NCI-H128 (cell line): ENCODE measurements around the gene S100A9.

Source experiments
- DNase-seq: peaks from one replicate; lab custom pipeline; 2025; ENCODE audit not compliant: unreplicated experiment; lab: John Stamatoyannopoulos, UW

Gene S100A9

DNA sequence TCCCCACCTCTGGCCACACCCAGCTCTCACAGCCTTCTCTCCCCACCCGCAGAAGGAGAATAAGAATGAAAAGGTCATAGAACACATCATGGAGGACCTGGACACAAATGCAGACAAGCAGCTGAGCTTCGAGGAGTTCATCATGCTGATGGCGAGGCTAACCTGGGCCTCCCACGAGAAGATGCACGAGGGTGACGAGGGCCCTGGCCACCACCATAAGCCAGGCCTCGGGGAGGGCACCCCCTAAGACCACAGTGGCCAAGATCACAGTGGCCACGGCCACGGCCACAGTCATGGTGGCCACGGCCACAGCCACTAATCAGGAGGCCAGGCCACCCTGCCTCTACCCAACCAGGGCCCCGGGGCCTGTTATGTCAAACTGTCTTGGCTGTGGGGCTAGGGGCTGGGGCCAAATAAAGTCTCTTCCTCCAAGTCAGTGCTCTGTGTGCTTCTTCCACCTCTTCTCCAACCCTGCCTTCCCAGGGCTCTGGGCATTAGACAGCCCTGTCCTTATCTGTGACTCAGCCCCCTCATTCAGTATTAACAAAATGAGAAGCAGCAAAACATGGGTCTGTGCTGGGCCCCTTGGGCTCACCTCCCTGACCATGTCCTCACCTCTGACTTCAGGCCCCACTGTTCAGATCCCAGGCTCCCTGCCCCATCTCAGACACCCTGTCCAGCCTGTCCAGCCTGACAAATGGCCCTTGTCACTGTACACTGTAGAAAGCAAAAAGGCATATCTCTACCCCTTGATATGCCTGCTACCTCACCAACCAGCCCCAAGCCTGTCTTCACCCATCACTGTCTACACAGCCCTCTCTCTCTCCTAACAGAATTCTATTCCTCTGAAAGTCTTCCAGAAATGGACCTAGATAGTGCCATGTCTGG, 3.2 kb downstream of the S100A9 start:
- DNase-seq, result no peak

DNA sequence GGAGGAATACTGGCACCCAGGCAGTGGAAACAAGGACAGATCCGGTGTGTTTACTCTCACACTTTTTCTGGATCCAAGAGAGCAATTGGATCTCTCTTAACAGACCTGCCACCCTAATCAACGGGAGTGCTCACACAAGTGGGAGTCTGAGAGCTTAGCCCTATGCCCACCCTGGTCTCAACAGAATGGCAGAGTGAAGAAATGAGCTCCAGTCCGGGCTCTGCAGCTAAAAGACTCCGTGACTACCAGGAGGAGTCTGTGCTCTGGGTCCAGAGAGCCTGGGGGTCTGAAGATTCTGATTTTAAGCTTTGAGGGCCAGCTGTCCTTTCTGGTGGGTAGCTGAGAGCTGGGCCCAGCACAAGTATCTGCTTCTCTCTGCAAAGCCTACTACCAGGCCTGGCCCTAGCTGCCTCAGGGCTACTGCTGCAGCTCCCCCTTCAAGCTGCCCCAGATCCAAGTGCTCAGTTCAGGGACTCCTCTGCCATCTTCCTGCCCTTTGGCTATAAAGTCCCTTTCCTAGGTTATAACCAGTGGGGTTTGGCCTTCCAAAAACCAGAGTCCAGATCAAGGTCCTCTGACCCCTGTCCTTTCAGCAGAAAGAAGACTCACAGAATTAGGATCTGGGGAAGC, 3.9 kb downstream of the S100A9 start:
- DNase-seq, result no peak

DNA sequence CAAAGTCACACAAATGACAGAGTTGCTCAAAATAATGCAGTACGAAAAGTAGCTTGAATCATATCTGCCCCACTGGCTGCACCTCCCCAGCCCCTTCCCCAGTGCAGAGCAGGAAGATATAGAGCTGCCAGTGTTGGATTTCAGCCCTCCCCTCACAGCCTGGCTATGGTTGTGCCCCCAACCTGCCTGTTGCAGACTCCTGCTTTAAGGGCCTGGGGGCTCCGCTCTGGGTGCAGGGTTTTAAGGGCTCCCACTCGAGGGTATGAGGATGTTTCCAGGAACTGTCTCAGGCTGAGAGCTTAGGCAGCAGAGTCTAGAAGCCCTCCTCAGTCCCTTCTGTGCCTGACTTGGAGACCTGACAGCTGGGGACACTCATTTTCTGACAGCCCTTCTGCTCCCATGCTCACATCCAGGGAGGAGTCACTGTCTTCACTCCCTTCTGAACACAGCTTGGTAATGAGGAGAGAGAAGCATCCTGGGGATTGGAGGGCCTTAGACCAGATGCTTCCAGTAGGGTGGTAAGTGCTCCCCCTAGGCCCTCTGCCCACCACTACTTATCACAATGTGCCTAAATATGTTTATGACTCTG, 4.6 kb downstream of the S100A9 start:
- DNase-seq, result no peak

DNA sequence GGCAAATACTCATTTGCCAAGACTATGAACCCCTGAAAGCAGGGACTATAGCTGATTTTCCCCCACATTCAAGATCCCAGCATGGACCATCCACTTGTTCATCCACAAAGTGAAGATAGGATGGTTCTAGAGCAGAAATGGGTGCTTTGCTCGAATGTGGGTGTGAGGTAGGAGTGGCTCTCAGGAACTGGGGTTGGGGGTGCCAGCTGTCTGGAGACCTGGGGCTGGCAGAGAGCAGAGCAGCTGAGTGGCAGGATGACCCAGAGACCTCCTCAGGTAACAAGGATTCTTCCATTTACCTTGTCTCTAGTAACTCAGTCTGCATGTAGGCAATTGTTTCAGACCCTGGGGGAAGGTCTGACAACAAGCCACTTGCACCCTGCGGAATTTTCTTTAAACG, 6.0 kb downstream of the S100A9 start:
- DNase-seq, result no peak

GRCh38 chr1:153364156-153364555, 6.5 kb downstream of the S100A9 start:
- no peak for DNase-seq

GRCh38 chr1:153364766-153365666, 7.4 kb downstream of the S100A9 start:
- DNase-seq, result no peak

- DNase-seq, result no peak
Measured at GRCh38 chr1:153365696-153366095, 8.0 kb downstream of the S100A9 start.

DNA sequence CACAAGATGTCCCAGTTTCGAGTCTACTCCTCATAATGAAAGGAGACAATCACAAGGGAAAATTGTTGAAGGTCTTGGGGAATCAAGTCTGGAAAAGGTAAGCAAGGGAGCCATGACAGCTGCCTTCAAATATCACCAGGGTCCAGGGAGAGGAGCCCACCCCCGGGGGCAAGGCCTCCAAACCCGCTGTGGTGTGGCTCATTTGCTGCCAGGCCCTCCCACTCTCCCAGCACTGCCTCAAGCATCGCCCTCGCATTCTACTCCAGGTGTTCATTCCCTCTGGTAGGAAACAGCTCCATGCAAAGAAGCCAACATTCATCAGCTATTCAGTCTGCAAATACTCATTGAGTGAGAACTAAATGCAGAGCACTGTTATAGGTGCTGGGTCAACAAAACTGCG, 8.6 kb downstream of the S100A9 start:
- no peak for DNase-seq

GRCh38 chr1:153367090-153367489, 9.4 kb downstream of the S100A9 start:
- no peak for DNase-seq

- DNase-seq, result no peak
Measured at GRCh38 chr1:153368495-153368894, 10.8 kb downstream of the S100A9 start.

DNA sequence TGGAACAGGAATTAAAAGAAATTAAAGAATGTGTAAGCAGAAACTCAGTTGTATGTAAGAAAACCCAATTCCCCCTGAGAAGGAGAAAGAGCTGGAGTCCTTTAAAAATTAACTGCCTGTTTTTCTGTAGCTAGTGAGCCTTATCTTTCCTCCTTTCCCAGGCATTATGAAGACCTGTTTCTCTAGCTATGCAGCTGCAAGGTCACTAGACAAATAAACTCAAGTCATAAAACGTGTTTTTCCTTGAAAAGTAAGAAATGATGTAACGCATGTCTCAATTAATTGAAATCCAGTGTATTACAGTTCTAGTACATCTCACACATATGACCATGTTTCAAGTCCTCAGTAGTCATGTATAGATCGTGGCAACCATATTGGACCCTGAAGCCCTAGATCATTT, 12.5 kb downstream of the S100A9 start:
- no peak for DNase-seq

DNA sequence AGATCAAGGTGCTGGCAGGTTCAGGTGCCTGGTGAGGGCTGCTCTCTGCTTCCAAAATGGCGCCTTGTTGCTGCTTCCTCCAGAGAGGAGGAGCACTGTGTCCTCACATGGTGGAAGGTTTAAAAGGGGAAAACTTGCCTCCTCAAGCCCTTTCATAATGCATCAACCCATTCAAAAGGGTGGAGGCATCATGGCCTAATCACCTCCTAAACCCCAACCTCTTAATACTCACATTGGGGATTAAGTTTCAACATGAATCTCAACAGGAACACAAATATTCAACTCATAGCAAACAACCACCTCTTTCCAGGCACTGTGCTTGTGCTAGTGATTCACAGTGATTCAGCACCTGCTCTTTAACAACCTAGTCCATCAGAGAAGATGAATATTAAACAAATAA, 13.6 kb downstream of the S100A9 start:
- DNase-seq, result no peak

DNA sequence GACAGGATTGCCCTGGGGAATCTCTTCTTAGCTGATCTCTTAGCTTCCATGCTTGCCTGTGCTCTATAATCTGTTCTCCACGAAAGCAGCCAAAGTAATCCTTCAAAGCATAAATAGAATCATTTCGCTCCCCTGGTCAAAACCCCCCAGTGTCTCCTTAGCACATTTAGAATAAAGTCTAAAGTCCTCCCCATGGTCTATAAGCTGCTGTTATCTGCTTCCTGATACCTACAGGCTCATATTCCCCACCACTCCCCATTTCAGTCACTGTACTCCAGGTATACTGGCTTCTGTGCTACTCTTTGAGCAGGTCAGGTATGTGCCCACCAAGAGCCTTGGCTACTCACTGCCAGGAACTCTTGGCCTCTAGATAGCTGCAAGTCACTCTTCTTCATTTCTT, 14.9 kb downstream of the S100A9 start:
- no peak for DNase-seq

DNA sequence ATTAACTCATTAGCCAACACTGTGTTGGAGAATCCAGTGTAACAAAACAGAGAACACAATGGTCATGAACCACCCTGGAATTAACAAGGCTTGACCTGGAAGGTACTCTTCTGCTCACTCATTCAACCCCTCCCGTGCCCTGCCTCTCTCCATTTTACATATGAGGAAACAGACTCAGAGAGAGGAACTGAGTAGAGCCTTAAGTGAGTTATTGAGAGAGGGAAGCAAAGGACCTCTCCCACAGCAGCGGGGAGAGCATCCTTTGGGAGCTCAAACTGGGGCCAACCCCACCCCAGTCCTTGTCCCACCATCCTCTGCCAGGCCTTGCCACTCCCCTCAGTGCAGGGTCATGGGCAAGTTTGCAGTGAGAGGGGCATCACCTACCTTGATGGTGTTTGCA, 16.4 kb downstream of the S100A9 start:
- DNase-seq, result no peak

GRCh38 chr1:153375511-153375910, 17.9 kb downstream of the S100A9 start, which contains the start of gene S100A12:
S100A12 (minus strand) TSS chr1:153375621; CDS start chr1:153374592, 1,029 bp downstream.
- DNase-seq, result no peak

DNA sequence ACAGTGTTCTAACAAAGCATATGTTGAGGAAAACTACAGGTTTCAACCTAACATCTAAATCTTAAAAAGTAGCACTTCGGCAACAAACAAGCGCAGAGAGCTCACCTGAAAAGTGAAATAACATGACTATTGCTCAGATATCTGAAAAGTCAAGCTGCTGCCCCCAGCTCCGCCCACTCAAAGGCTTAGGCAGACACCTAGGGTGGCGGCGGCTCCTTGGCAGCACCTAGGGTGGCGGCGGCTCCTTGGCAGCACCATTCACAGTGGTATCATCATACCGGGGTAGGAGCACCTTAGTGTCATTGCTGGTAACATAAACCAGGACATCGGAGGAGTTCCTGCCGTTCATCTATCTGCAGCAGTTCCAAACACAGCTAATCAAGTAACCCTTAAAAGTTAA, 21.9 kb downstream of the S100A9 start:
- DNase-seq, result no peak

- DNase-seq, result no peak
Measured at GRCh38 chr1:153380711-153381110, 23.1 kb downstream of the S100A9 start.

DNA sequence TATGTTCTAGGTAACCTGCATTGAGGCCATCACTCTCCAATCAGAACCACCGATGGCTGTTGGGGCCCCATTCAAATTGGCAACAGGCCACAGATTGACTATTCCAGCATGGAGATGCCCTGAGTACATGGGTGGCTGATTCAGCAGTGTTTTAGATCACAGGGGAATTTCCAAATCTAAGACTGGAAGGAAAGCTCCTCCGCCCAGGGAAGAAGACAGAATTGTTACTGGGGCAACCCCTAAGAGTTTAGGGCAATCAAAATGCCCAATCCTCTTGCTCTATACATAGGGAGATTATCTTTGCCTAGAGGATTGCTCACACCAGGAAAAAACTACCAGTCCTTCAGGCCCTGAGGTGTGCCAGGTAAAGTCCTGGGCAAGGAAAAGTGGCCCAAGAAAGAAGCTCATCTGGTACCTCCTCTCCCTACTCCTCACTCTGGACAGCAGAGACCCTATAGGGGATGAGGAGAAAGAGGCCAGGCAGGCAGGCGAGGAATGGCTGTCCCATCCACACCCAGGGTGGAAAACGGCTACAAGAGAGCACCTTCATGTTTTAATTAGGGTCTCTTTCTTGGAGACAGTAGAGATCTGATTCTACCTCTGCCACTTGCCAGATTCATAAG, 27.4 kb downstream of the S100A9 start:
- DNase-seq, result no peak

GRCh38 chr1:153386500-153386901, 28.8 kb downstream of the S100A9 start:
- no peak for DNase-seq

- DNase-seq, result no peak
Measured at GRCh38 chr1:153387001-153387400, 29.3 kb downstream of the S100A9 start.

DNA sequence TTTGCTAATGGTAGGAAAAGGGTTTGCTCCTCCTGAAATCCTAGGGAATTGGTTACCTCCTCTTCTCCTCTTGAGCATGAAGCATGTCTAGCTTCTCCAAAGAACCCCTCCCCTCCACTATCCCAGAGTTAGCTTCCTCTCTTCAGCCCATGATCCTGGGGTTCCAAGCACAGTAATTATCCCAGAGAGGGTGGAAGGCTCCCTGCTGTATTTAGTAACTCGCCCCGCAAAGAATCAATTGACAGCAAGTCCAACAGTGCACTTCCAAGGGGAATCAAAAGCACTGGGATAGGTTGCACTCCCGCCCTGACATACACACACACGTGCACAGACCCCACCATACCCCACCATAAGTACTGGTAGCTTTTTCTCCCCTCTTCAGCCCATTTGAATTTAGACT, 30.1 kb downstream of the S100A9 start:
- no peak for DNase-seq
